NCI-H446 treated with DMSO at 0.1 percent for 48 hours (cell line): ENCODE results near the gene ZFYVE26.
"Not testable (repeated sequence)": the region's sequence is repeated elsewhere in the genome, so short reads cannot be mapped to it uniquely, and the experiment has no call there.

ENCODE experiments used
- DNase-seq: peaks from one replicate; lab custom pipeline; 2025; lab: John Stamatoyannopoulos, UW

The ZFYVE26 gene

DNA sequence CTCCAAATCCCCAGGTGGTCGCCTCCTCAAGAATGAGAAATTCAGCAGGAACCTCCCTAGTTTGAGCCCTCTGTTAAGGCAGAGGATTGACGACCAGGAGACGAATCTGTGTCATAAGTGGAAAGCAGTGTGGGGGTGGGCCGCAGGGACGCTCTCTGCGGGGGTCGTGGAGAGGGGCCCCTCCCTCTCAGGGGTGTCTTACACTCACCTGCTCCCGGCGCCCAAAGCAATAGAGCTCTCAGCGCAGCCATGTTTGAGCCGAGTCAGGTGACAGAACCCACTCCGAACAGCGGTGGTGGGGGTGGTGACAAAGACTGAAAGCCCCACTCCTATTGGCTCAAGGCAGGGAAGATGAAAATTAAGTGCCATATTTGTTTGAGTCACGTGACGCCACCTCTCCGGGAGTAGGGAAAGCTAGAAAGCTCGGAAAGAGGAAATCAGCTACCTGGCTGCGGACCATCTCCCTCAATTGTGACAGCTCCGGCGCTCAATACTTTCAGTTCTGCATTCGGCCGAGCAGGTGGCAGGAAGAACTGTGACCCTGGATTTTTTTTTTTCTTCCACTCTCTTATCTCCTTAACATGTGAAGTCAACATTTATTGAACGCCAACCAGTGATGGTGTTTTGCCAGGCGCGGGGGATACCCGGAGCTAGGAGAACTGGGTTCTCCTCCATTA lies at the start of gene ZFYVE26:
Gene ZFYVE26 (minus strand): TSS at position 265 of the 677 bp plus-strand sequence. CDS start 627 bp downstream, outside the sequence.
- DNase-seq, result peak; percentile 93

DNA sequence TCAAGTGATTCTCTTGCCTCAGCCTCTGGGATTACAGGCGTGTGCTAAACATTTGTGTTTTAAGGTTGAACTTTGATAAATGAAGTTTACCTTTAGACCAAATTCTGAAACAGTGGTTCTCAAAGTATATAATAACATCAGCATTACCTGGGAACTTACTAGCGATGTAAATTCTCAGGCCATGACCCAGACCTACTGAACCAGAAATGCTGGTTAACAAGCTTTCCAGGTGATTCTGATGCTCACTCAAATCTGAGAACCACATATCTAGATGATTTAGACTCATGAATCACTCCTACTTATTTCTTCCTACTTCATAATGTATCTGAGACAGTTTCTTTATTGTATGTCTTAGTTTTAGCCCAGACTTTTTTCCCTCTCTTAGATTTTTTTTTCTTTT lies 46.8 kb upstream of the ZFYVE26 start:
- no peak for DNase-seq

DNA sequence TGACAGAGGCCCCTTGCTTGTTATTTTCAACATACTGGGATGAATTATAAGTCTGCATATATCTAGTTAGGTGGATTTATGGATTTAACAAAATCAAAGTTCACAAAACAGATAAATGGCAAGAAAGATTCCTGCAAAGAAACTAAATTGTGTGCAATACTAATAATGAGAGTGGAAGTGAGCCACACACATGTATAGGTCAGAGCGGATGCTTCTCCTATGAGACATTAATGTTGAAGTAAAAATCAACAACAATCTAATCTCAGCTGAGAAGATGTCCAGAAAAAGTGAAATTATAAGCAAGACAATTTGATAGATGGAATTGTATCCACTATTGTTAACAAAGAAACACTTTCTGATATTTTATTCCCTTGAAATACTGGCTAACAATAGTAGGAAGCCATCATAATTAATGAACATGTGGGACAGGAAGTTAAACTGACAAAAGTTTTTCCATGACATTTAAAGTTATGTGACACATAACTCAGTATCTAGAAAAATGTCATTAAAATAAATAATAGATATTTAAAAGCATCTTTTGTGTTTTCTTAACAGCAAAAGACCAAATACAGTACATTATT lies 42.9 kb upstream of the ZFYVE26 start:
- DNase-seq, result no peak

DNA sequence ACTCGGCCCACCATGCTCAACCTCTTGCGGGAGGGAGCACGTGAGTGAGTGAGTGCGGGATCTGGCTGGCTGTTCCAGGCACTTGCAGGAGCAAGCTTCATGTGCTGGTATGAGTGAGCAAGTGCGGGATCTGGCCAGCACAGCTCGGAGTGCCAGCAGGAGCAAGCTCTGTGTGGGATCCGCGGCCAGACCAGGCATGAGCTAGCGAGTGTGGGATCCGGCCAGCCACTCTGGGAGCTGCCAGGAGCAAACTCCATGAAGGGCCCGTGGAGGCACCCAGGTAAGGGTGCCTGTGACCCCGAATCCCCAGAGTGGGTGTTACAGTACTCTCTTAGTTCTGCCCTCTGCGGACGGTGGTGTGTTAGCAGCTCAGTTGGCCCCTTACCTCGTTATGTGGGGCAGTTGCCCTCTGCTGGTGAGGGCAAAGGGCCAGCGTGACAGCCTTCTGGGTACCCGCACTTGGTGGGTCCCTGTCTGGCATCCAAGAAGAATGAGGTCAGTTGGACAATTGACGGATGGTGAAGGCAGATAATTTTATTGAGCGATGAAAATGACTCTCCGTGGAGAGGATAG lies 41.5 kb upstream of the ZFYVE26 start:
- DNase-seq, result no peak

DNA sequence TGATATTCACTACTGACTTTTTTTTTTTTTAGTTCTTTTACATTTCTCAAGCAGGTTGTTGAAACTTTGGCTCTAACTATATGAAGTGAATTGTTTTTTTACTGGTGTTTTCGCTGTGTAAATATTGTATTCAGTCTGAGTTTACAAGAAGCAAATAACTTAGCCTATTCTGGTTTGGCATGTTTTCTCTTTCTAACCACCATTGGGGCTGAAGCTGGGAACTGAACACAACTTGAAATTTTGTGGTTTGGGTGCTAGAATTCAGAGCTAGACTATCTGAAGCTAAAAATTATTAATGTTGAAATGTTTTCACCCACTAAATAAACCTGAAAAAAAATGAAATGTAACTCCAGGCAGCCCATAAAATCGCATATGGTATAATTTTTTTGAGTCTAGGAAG lies 40.4 kb upstream of the ZFYVE26 start:
- no peak for DNase-seq

DNA sequence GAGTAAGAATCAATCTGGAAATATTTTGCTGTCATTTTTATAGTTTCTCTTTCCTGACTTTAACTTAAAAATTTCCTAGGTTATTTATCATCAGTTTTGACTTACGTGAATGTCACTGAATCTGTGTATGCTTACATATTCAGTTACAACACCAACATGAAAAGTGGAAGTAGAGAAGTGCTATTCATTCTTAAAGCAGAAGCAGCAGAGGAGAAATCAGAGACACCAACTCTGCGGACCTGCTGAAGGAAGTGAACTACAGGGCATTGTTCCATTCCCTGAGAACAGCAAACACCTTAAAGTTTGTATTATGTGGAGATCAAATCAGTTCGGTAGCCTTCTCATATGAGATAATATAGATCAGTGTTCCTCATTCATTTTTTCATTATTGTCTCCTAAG lies 37.3 kb upstream of the ZFYVE26 start:
- DNase-seq, result no peak

DNA sequence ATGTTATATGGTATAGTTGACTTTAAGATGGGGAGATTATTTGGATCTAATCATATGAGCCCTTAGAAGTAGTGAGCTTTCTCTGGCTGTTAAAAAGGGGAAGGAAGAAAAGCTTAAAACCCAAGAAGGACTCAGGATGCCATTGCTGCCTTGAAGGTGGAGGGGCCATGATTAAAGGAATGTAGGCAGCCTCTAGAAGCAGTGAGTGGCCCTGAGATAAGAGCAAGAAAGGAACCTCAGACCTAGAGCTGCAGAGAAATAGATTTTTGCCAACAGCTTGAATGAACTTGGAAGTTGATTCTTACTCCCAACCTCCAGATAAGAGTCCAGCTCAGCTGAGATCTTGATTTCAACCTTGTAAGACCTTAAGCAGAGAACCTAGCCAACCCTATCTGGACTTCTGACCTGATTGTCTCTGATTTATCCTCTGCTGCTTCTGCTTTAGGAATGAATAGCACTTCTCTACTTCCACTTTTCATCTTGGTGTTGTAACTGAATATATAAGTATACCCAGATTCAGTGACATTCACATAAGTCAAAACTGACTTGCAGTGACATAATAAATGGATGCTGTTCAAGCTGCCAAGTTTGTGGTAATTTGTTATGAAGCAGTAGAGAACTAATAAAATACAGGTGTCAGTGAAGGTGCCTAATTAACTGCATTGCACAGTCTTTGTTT lies 36.7 kb upstream of the ZFYVE26 start:
- no peak for DNase-seq

DNA sequence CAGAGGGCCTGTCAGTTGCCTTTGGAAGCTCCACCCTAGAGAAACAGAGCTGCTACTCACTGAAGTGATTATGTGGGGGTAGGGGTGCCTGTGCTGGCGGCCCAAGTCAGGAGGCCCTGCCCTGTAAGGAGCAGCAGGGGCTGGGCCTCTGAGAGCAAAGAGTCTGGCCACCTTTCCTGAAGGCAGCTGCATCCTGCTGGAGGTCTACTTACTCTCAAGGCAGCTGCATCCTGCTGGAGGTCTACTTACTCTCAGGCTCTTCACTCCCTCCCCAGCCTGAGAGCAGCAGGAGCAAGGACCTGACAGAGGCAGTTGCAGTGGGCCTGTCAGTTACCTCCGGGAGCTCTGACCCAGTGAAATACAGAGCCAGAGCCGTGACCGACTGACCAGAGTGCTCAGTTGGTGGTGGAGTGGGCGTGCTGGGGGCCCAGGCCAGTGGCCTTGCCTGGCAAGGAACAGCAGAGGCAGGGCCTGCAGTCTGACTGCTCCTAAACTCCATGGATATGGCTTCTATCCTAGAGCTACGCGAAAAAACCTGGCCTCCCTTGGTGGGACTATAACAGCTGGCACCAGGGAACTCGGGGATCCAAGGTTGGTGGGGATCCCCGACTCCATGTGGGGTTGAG lies 35.5 kb upstream of the ZFYVE26 start:
- no peak for DNase-seq

DNA sequence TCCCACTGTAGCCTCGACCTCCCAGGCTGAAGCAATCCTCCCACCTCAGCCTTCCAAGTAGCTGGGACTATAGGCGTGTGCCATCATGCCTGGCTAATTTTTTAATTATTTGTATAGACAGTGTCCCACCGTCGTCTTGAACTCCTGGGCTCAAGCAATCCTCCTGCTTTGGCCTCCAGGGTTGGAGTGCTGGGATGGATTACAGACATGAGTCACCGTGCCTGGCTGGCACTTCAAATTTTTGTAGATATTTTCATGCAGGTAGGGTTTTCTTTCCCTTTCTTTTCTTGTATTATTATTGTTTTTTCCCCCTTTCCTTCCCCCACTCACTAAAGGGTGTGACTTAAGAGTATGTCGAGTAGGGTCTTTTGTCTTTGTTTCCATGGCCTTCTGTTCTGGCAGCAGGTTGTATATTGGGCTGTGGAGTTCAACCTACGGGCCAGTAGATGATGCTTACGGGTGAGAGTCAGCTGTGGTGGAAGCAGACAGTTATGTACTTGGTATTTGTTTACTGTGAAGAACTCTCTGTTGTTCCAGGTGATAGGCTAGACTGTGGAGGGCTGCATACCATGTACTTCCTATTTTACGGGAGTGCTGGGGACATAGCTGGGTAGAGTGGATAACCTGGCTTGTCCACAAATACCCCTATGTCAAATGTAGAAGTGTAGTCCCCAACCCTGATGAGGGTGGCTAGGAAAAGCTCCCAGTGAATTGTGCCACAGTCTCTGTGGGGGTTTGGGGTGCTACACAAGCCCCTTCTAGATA lies 33.9 kb upstream of the ZFYVE26 start:
- DNase-seq, result no peak

DNA sequence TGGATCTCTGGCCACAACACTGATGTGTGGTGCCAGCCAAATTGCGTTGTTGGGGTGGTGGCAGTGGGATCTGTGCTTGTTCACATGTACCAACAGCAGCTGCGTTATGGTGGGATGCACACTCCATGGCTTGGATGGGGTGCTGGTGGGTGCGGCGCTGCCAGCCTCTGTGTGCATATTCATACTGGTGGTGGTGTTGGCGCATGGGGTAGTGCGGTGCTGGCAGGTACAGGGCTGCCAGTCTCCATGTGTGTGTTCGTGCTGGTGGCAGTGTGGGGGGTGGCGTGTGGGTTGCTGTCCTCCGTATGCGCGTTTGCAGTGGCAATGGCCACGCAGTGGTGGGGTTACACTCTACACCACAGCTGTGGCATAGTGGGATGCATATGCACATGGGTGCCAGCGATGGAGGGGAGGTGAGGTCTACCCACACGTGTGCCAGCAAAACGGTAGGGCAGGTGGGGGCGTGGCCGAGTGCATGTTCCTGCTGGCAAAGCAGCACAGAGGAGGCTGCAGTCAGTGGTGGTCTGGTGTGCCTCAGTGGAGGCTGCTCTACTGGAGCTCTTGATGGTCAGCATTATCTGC lies 29.7 kb upstream of the ZFYVE26 start:
- DNase-seq, result no peak

DNA sequence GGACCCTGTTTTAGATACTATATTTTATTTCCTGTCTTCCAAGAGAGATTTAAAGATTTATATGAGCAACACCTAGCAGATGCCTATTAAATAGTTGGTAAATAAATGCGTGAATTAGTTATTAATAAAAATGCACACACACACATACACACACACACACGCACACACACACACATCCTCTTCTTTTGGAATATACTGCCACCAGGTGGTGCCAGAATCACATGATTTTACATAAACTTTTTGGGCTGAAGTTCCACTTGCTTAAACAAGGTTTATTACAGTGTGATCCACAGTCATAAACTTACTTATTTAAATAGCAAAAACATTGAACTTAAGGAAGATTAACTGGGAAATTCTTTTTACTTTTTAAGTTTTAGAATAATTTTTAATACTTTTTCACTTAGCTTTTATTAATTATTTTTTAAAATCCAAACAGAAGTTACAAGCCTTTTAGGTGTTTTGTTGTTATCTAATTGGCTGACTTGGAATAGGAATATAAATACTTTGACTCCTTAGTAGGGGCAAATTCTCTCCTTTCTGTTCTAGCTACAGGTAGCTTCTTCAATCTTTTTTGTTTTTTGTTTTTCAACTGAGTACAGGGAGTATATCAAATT lies 20.7 kb upstream of the ZFYVE26 start:
- DNase-seq, result no peak

DNA sequence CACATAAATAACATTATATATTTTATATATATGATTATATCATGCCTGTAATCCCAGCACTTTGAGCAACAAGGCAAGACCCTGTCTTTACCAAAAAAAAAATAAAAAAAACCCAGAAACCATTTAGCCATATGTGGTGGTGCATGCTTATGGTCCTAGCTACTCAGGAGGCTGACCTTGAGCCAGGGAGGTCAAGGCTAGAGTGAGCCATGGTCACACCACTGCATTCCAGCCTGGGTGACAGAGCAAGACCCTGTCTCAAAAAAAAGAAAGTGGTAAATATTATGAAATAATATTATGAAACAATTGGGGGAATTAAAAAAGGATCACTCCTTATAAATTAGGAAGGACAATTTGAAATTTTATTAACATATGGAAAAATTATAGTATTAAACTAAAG lies 19.2 kb upstream of the ZFYVE26 start:
- no peak for DNase-seq

DNA sequence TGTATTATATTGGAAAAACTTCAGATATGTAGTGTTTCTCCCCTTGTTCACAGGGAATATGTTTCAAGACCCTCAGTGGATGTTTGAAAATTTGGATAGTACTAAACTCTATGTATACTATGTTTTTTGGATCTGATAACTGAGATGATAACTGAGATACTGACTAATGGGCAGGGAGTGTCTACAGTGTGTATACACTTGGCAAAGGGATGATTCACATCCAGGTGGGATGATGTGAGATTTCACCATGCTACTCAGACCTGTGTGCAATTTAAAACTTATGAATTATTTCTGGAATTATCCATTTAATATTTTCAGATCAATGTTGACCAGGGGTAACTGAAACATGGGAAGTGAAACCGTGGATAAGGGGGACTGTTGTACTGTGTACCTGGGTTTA lies 17.0 kb upstream of the ZFYVE26 start:
- no peak for DNase-seq

DNA sequence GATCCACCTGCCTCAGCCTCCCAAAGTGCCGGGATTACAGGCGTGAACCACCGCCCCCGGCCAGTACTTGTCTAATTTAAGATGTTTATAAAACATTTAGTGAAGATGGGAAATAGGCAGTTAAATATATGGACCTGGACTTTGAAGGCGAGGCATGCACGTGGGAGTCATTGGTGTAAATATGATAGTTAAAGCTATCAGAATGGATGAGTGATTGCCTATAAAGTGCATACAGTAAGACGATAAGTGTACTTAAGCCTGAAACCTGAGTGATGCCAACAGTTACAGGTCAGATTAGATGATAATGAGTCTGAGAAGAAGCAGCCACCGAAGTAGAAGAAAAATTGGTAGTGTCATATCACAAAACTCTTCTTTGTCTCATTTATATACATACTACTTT lies 14.7 kb upstream of the ZFYVE26 start:
- no peak for DNase-seq

DNA sequence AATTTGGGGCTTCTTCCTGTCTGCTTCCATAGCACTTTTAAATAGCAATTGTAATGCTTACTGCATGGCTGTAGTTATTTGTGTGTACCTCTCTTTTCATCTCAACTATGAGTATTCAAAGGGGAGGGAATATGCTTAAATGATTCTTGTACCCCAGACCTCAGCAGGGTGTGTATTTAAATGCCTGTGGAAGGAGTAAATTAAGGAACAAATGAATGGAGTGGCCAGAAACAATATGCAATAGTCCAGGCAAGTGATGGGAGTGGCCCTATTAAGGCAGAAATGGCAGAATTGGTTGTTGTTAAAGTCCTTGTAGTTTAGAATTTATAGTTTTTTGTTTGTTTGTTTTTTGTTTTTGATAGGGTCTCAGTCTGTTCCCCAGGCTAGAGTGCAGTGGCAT lies 4.7 kb upstream of the ZFYVE26 start:
- DNase-seq, result no peak

DNA sequence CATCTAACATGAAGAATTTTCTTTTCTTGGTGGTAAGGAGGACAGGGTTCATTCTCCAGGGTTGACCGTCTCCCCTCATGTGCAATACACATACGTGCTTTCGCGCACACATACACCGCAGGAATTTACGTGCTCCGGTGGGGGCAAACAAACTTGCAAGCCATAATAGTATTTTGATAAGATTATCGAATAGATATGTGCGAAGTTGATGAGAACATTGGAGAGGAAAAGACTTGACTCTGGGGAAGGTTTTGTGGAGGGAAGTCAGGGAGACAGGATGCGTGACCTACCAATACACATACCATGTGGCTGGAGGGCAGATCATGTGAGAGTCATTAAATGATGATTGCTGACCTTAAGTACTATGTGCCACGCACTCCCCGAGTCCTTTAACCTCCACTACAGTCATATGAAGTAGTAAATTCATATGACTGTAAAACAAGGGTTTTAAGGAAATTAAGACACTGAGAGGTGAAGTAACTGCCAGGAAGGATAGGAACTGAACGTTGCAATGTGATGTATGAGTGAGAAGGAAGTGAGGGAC lies 4.1 kb upstream of the ZFYVE26 start:
- DNase-seq, result no peak

DNA sequence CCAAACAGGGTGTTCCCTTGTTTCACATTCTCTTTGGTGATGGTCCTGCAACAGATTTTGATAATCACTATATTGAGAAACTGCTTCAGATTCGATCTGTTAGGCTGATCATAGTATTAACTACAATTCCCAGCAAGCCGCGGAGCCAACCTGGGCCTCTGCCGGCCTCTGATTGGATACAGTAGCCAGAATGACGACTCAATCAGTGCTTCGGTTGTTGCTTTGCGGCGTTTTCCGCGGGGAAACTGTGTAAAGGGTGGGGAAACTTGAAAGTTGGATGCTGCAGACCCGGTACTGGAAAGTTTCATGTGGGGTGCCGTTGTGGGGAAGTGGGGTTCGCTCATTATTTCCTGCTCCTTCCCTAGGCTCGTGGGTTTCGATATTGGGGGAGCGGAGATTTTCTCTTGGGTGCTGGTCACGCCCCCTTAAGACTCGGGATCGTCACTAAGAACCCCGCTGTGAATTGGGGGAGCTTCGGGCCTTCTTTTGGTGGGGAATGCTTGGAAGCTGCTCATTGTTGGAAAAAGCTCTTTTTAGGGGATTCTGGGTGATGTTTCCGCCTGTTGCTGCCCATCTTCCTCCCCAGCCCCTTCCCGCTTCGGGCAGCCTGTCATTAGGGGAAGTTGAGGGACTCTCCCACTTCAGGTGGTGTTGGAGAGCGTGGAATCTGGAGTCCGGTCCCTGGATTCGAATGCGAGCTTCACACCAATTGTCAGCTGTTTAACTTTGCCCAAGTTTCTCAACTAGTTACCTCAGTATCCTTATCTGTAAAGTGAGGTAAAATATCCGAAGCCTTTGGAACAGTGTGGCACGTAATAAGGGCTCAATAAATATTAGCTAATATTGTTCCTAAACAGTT lies 3.4 kb upstream of the ZFYVE26 start, which contains the start of gene RAD51B:
Gene RAD51B (plus strand): TSS at position 217 of the 859 bp plus-strand sequence.
- peak; percentile 68 for DNase-seq

DNA sequence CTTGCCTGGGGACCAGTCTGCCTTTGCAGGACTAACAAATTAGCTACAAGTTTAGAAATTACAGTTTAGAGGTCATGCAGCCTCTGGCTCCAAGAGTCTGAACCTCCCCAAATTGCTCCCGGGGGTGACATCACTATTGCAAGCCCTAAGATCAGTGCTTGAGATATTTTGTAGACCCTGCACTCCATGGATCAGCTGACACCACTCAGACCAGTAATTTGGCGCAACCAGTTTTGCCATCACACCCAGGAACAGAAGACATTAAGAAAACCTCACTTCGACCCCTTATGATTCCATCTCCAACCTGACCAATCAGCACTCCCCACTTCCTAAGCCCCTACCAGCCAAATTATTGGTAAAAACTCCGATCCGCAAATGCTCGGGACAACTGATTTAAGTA lies 2.1 kb upstream of the ZFYVE26 start:
- not testable (repeated sequence) for DNase-seq

DNA sequence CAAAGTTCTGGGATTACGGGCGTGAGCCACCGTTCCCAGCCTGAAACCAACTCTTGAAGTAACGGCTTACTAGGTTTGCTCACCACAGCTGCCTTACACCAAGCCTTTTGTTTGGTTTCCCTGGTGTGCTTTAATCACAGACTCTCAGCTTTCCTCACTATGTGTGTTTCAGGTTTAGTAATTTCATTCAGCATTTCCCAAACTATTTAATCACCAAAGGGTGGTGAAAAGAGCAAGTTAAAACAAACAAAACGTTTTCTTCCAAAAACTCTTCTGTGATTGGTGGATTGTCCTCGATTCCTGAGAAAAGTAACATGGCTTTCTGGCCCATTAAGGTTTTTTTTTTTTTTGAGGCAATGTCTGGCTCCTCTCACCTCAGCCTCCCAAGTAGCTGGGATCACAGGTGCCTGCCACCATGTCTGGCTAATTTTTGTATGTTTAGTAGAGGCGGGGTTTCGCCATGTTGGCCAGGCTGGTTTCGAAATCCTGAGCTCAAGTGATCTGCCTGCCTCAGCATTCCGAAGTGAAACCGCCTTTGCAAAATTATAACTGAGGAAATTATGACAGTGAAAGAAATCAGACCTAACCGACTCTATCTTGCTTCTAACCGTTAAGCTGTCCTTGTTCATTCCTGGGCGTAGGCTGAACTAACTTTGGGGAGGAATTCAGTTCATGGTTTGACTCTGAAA lies 1.5 kb upstream of the ZFYVE26 start:
- no peak for DNase-seq
